Keratinocyte (primary cell): ENCODE measurements around the gene UTP11.

Experiments used
- EZH2 ChIP-seq: IDR thresholded peaks from one replicate; pipeline ENCODE4 v1.6.1; 2012; ENCODE audit warnings: inconsistent platforms, mild to moderate bottlenecking, low read length, moderate library complexity
- TF ChIP-seq, protein P1 (sequence below), 3 experiments: IDR thresholded peaks in 1 of 3; conservative IDR thresholded peaks in 1 of 3; optimal IDR thresholded peaks in 1 of 3; 2 replicates in 2 of 3; 3 replicates in 1 of 3; pipeline versions ENCODE3 to v1.5.1; 2011; ENCODE audit warnings: low read length in 3 of 3, mild to moderate bottlenecking in 3 of 3, moderate library complexity in 2 of 3, control low read depth in 1 of 3, inconsistent platforms in 1 of 3; ENCODE audit not compliant: insufficient read depth in 2 of 3; ENCODE audit errors: extremely low read depth in 1 of 3

GRCh38 chr1:38071312-38072256, 59.0 kb downstream of the UTP11 start:
- TF ChIP-seq, protein P1, sequence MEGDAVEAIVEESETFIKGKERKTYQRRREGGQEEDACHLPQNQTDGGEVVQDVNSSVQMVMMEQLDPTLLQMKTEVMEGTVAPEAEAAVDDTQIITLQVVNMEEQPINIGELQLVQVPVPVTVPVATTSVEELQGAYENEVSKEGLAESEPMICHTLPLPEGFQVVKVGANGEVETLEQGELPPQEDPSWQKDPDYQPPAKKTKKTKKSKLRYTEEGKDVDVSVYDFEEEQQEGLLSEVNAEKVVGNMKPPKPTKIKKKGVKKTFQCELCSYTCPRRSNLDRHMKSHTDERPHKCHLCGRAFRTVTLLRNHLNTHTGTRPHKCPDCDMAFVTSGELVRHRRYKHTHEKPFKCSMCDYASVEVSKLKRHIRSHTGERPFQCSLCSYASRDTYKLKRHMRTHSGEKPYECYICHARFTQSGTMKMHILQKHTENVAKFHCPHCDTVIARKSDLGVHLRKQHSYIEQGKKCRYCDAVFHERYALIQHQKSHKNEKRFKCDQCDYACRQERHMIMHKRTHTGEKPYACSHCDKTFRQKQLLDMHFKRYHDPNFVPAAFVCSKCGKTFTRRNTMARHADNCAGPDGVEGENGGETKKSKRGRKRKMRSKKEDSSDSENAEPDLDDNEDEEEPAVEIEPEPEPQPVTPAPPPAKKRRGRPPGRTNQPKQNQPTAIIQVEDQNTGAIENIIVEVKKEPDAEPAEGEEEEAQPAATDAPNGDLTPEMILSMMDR (optimal IDR thresholded peaks at IDR 0.05 in 1 of 3, IDR thresholded peaks at IDR 0.05 in 1 of 3, conservative IDR thresholded peaks at IDR 0.05 in 1 of 3; ENCODE audit: extremely low read depth in 1 of 3, insufficient read depth in 2 of 3, low read length in 3 of 3) = peak; percentile 49 to 61 (median 58)
- no peak for TF ChIP-seq EZH2
